Liver (tissue), 3 donors: ENCODE data around the gene COX8A.

Source experiments
- CTCF ChIP-seq: fragments of 150-350 bp; IDR thresholded peaks from 2 replicates; pipeline ENCODE4 v1.5.1; 2017; ENCODE audit warnings: improper control_type of control experiment, low read depth, low read length; ENCODE audit not compliant: missing input control
- RAD21 ChIP-seq, 2 donors: IDR thresholded peaks; 2 replicates each; pipeline ENCODE4 v1.6.1; 2016; ENCODE audit warnings: antibody characterized with exemption in 2 of 2, mild to moderate bottlenecking in 2 of 2
- RXRA ChIP-seq, 2 donors: IDR thresholded peaks; 2 replicates each; pipeline ENCODE4 v1.6.1; 2017 to 2018; ENCODE audit warnings: antibody characterized with exemption in 2 of 2, mild to moderate bottlenecking in 1 of 2
- YY1 ChIP-seq: IDR thresholded peaks from 2 replicates; pipeline ENCODE4 v1.6.1; 2016; ENCODE audit warnings: antibody characterized with exemption, mild to moderate bottlenecking
- donor health status: healthy.
- donor health status: healthy.

DNA sequence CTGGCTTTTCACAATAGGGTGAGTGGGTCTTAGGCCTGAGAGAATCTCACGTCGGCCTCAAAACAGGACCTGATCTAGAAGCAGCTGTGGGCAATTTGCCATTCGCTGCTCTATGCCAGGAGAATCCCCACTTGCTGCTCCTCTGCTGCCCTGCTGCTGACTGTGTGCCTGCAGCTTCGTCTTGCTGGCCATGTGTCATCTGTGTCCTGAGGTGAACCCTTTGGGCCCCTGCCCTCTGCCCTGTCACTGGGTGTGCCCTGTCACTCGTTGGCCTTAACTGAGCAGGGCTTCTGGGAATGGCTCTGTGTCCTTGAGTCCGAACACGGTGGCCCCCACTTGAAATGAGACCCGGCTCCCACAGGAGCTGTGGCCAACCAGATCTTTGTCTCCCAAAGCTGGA lies 29.4 kb upstream of the COX8A start:
- TF ChIP-seq CTCF (no peak), YY1 (no peak), RAD21 (IDR thresholded peaks at IDR 0.05) (no peak), RXRA (IDR thresholded peaks at IDR 0.05) (peak; percentile 82 to 87)
